ENCODE measurements around the gene PIP5KL1. TPM values are rescaled to one million over a fixed set of nuclear protein-coding genes. Genes with fewer than 3 reads are reported as not detected.

PIP5KL1 gene
- total RNA-seq, 2 experiments from 2014 or later: 0.95 to 4.4 TPM

GRCh38 chr9:127941961-127942215 lies 11.3 kb upstream of the PIP5KL1 start:
- no peak overlapping the region for H3K4me2 ChIP-seq (ENCODE audit: low read length)
- H3K4me3 ChIP-seq (ENCODE audit: low read depth, low read length, poor library complexity, severe bottlenecking): no peak overlapping the region
- H4K20me1 ChIP-seq (ENCODE audit: insufficient read depth, low read length): no peaks in the 10 kb centered on the region
- intact Hi-C loops (cut with micrococcal nuclease; ENCODE audit: unreplicated experiment): loop anchor here (2.0 kb wide), 2 partner anchors 29 to 175 kb away; no protein-coding TSS in a partner anchor
- peaks cover 6% of the 10 kb centered on the region; the same call in 1 of the 2 replicates for H3K79me2 ChIP-seq (ENCODE audit: insufficient read depth, low read depth, low read length)
- ChIA-PET CTCF (ENCODE audit: unreplicated experiment) (interaction anchor here (1.3 kb wide), 1 partner anchor 13 kb away, joined by 4 read pairs; no protein-coding TSS in a partner anchor), POLR2A (interaction anchor here (1.1 kb wide), 1 partner anchor 12 kb away, joined by 3 read pairs; the partner anchor contains the start of gene PIP5KL1)
- peaks cover 72% of the 10 kb centered on the region for H3K36me3 ChIP-seq (ENCODE audit: insufficient read depth, low read length)
- no TSS peak for BruUV-seq (replicated peaks)
- TF ChIP-seq EZH2phosphoT487 (IDR thresholded peaks at IDR 0.05; ENCODE audit: borderline replicate concordance, low read depth, low read length): no peak
- TF ChIP-seq, protein P1, sequence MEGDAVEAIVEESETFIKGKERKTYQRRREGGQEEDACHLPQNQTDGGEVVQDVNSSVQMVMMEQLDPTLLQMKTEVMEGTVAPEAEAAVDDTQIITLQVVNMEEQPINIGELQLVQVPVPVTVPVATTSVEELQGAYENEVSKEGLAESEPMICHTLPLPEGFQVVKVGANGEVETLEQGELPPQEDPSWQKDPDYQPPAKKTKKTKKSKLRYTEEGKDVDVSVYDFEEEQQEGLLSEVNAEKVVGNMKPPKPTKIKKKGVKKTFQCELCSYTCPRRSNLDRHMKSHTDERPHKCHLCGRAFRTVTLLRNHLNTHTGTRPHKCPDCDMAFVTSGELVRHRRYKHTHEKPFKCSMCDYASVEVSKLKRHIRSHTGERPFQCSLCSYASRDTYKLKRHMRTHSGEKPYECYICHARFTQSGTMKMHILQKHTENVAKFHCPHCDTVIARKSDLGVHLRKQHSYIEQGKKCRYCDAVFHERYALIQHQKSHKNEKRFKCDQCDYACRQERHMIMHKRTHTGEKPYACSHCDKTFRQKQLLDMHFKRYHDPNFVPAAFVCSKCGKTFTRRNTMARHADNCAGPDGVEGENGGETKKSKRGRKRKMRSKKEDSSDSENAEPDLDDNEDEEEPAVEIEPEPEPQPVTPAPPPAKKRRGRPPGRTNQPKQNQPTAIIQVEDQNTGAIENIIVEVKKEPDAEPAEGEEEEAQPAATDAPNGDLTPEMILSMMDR (conservative IDR thresholded peaks at IDR 0.05; ENCODE audit: low read length): no peak
- DNase-seq (ENCODE audit: low spot score): no peak
- no peaks in the 10 kb centered on the region for H3K9me3 ChIP-seq (ENCODE audit: low read length)
- no peaks in the 10 kb centered on the region for H3K9me2 ChIP-seq (ENCODE audit: insufficient read depth, low read length)
- H3K4me1 ChIP-seq (ENCODE audit: insufficient read depth, low read length, poor library complexity, severe bottlenecking): peaks cover 32% of the 10 kb centered on the region
- H3K27ac ChIP-seq (ENCODE audit: low read depth, low read length, poor library complexity, severe bottlenecking): no peak overlapping the region
- no peak overlapping the region for H2AFZ ChIP-seq (ENCODE audit: low read length)

- DNase-seq (ENCODE audit: low spot score): no peak
- Histone ChIP-seq H4K20me1 (ENCODE audit: insufficient read depth, low read length) (no peaks in the 10 kb centered on the region), H3K9me2 (ENCODE audit: insufficient read depth, low read length) (no peaks in the 10 kb centered on the region), H3K27ac (ENCODE audit: low read depth, low read length, poor library complexity, severe bottlenecking) (no peak overlapping the region), H3K4me3 (ENCODE audit: low read depth, low read length, poor library complexity, severe bottlenecking) (no peak overlapping the region), H2AFZ (ENCODE audit: low read length) (no peak overlapping the region), H3K36me3 (ENCODE audit: insufficient read depth, low read length) (peaks cover 67% of the 10 kb centered on the region), H3K4me2 (ENCODE audit: low read length) (no peak overlapping the region), H3K79me2 (ENCODE audit: insufficient read depth, low read depth, low read length) (peaks cover 12% of the 10 kb centered on the region; the same call in 1 of the 2 replicates), H3K4me1 (ENCODE audit: insufficient read depth, low read length, poor library complexity, severe bottlenecking) (peaks cover 31% of the 10 kb centered on the region), H3K9me3 (ENCODE audit: low read length) (no peaks in the 10 kb centered on the region)
- TF ChIP-seq, protein P1 (conservative IDR thresholded peaks at IDR 0.05; ENCODE audit: low read length): no peak
- TF ChIP-seq EZH2phosphoT487 (IDR thresholded peaks at IDR 0.05; ENCODE audit: borderline replicate concordance, low read depth, low read length): no peak
- intact Hi-C loops (cut with micrococcal nuclease; ENCODE audit: unreplicated experiment): no loop called here
- no TSS peak for BruUV-seq (replicated peaks)
- ChIA-PET CTCF (ENCODE audit: unreplicated experiment) (interaction anchor here (1.3 kb wide), 1 partner anchor 13 kb away, joined by 4 read pairs; no protein-coding TSS in a partner anchor), POLR2A (interaction anchor here (0.7 to 1.1 kb wide), 2 partner anchors 11 to 37 kb away, joined by 3 read pairs; partner anchors contain the start of gene PIP5KL1)
These were observed 10.7 kb upstream of the PIP5KL1 start for GRCh38 chr9:127941062-127941960.

- Histone ChIP-seq H3K79me2 (ENCODE audit: insufficient read depth, low read depth, low read length) (peaks cover 19% of the 10 kb centered on the region; the same call in 1 of the 2 replicates), H3K9me2 (ENCODE audit: insufficient read depth, low read length) (no peaks in the 10 kb centered on the region), H3K36me3 (ENCODE audit: insufficient read depth, low read length) (peaks cover 62% of the 10 kb centered on the region), H3K4me2 (ENCODE audit: low read length) (no peak overlapping the region), H3K4me3 (ENCODE audit: low read depth, low read length, poor library complexity, severe bottlenecking) (no peak overlapping the region), H2AFZ (ENCODE audit: low read length) (no peak overlapping the region), H3K27ac (ENCODE audit: low read depth, low read length, poor library complexity, severe bottlenecking) (no peak overlapping the region), H4K20me1 (ENCODE audit: insufficient read depth, low read length) (peaks cover 7% of the 10 kb centered on the region; the same call in 1 of the 2 replicates), H3K4me1 (ENCODE audit: insufficient read depth, low read length, poor library complexity, severe bottlenecking) (peaks cover 38% of the 10 kb centered on the region), H3K9me3 (ENCODE audit: low read length) (no peaks in the 10 kb centered on the region)
- ChIA-PET CTCF (ENCODE audit: unreplicated experiment) (no interaction called here), POLR2A (interaction anchor here (0.7 kb wide), 1 partner anchor 38 kb away, joined by 3 read pairs; no protein-coding TSS in a partner anchor)
- intact Hi-C loops (cut with micrococcal nuclease; ENCODE audit: unreplicated experiment): no loop called here
- BruUV-seq (replicated peaks): no TSS peak
- TF ChIP-seq EZH2phosphoT487 (IDR thresholded peaks at IDR 0.05; ENCODE audit: borderline replicate concordance, low read depth, low read length): no peak
- TF ChIP-seq, protein P1 (conservative IDR thresholded peaks at IDR 0.05; ENCODE audit: low read length): no peak
- DNase-seq (ENCODE audit: low spot score): no peak
These were observed 10.0 kb upstream of the PIP5KL1 start for GRCh38 chr9:127940593-127940992.

Measured in OCI-LY7 (cell line).